SK-N-SH (cell line): ENCODE measurements around the gene ZBTB38. TPM values are rescaled to one million over a fixed set of nuclear protein-coding genes. Genes with fewer than 3 reads are reported as not detected.

Experiments used
- CTCF ChIA-PET: fragments of 300-600, 350-600 bp; formaldehyde crosslinking; extraction: SDS; loops from one replicate; lab custom pipeline; 2021; lab: Yijun Ruan, JAX
- POLR2A ChIA-PET: fragments of 350-600 bp; sonication (Branson Sonifier 250); formaldehyde crosslinking; extraction: SDS; loops from one replicate; lab custom pipeline; 2020; ENCODE audit warnings: antibody characterized with exemption, inconsistent platforms; lab: Yijun Ruan, JAX
- DNase-seq: peaks from one replicate; pipeline ENCODE4 v3.0.0; 2012
- H2AFZ ChIP-seq: fragments of 200-600 bp; sonication (generic); 2 replicates; pipeline ENCODE4 v1.8.1; 2016; ENCODE audit warnings: antibody characterized with exemption, mild to moderate bottlenecking, low read depth
- H3F3A ChIP-seq: fragments of 200-600 bp; sonication (generic); replicated peaks from 2 replicates; pipeline ENCODE3; 2016; ENCODE audit warnings: antibody characterized with exemption, mild to moderate bottlenecking; ENCODE audit not compliant: insufficient read depth
- H3K27ac ChIP-seq, 2 experiments: fragments of 200-500 bp in 1 of 2; fragments of 200-600 bp in 1 of 2; sonication (Bioruptor generic) in 1 of 2; sonication (generic), shearing (Covaris generic) in 1 of 2; 2 replicates each; pipeline versions ENCODE4 v1.5.1 to v1.6.1; 2014 to 2016; ENCODE audit warnings: low read depth in 2 of 2, inconsistent platforms in 1 of 2, low read length in 1 of 2, mild to moderate bottlenecking in 1 of 2, mixed read lengths in 1 of 2
- H3K27me3 ChIP-seq: fragments of 200-600 bp; sonication (generic), shearing (Covaris generic); 2 replicates; pipeline ENCODE4 v1.6.1; 2016; ENCODE audit warnings: mixed run types; ENCODE audit not compliant: insufficient read depth
- H3K36me3 ChIP-seq, 2 experiments: fragments of 200-500 bp in 1 of 2; fragments of 200-600 bp in 1 of 2; sonication (Bioruptor generic) in 1 of 2; sonication (generic) in 1 of 2; replicated peaks in 1 of 2; 2 replicates each; pipeline versions ENCODE3 to v1.5.1; 2014 to 2016; ENCODE audit warnings: low read length in 1 of 2, mild to moderate bottlenecking in 1 of 2; ENCODE audit not compliant: insufficient read depth in 2 of 2, control insufficient read depth in 1 of 2
- H3K4me1 ChIP-seq, 2 experiments: fragments of 200-500 bp in 1 of 2; fragments of 200-600 bp in 1 of 2; sonication (Bioruptor generic) in 1 of 2; sonication (generic), shearing (Covaris generic) in 1 of 2; 2 replicates each; pipeline versions ENCODE4 v1.5.1 to v1.6.1; 2014 to 2016; ENCODE audit warnings: low read depth in 1 of 2, low read length in 1 of 2, mixed run types in 1 of 2; ENCODE audit not compliant: insufficient read depth in 2 of 2, control insufficient read depth in 1 of 2
- H3K4me2 ChIP-seq: fragments of 200-600 bp; sonication (generic), shearing (Covaris generic); 2 replicates; pipeline ENCODE4 v1.6.1; 2017; ENCODE audit warnings: mixed run types
- H3K4me3 ChIP-seq, 2 experiments: fragments of 200-500 bp in 1 of 2; fragments of 200-600 bp in 1 of 2; sonication (Bioruptor generic) in 1 of 2; sonication (generic), shearing (Covaris generic) in 1 of 2; 2 replicates each; pipeline versions ENCODE4 v1.5.1 to v1.8.1; 2014 to 2016; ENCODE audit warnings: low read depth in 2 of 2, inconsistent platforms in 1 of 2, low read length in 1 of 2, mild to moderate bottlenecking in 1 of 2, mixed read lengths in 1 of 2, moderate library complexity in 1 of 2
- H3K79me2 ChIP-seq: fragments of 200-600 bp; sonication (generic); 2 replicates; pipeline ENCODE4 v1.8.1; 2017; ENCODE audit warnings: mild to moderate bottlenecking; ENCODE audit not compliant: insufficient read depth
- H3K9ac ChIP-seq: fragments of 200-600 bp; sonication (generic); 2 replicates; pipeline ENCODE4 v1.6.1; 2017; ENCODE audit warnings: mixed run types
- H3K9me2 ChIP-seq: fragments of 200-600 bp; sonication (generic); 2 replicates; pipeline ENCODE4 v1.6.1; 2017; ENCODE audit warnings: mixed run types
- H3K9me3 ChIP-seq: fragments of 200-600 bp; sonication (generic); 2 replicates; pipeline ENCODE4 v1.6.1; 2017; ENCODE audit warnings: mixed run types, mild to moderate bottlenecking, moderate library complexity
- H4K20me1 ChIP-seq: fragments of 200-600 bp; sonication (generic); 2 replicates; pipeline ENCODE4 v1.6.1; 2017; ENCODE audit warnings: mild to moderate bottlenecking, mixed run types; ENCODE audit not compliant: insufficient read depth
- CHD2 ChIP-seq: fragments of 150-350 bp; IDR thresholded peaks from 2 replicates; pipeline ENCODE4 v1.6.1; 2018; ENCODE audit warnings: low read length; ENCODE audit not compliant: partially characterized antibody
- ELF1 ChIP-seq: IDR thresholded peaks from 2 replicates; pipeline ENCODE4 v1.4.0; 2012
- EP300 ChIP-seq, 2 experiments: IDR thresholded peaks; 2 replicates each; pipeline versions ENCODE4 v1.4.0 to v1.6.1; 2012; ENCODE audit warnings: borderline replicate concordance in 1 of 2, low read depth in 1 of 2, low read length in 1 of 2
- FOSL2 ChIP-seq: IDR thresholded peaks from 2 replicates; pipeline ENCODE4 v1.4.0; 2012; ENCODE audit warnings: low read depth, mild to moderate bottlenecking, moderate library complexity, borderline replicate concordance
- FOXJ3 ChIP-seq: sonication (generic); formaldehyde crosslinking; IDR thresholded peaks from 2 replicates; pipeline ENCODE4 v1.5.1; 2020; ENCODE audit warnings: mild to moderate bottlenecking, missing genetic modification reagents
- FOXM1 ChIP-seq: IDR thresholded peaks from 2 replicates; pipeline ENCODE4 v1.4.0; 2012; ENCODE audit warnings: low read depth, mild to moderate bottlenecking
- IRF3 ChIP-seq: fragments of 150-350 bp; IDR thresholded peaks from 2 replicates; pipeline ENCODE4 v1.6.1; 2016; ENCODE audit warnings: mild to moderate bottlenecking, low read depth, low read length
- JUND ChIP-seq: IDR thresholded peaks from 2 replicates; pipeline ENCODE4 v1.4.0; 2012
- MAX ChIP-seq: IDR thresholded peaks from 2 replicates; pipeline ENCODE4 v1.4.0; 2012; ENCODE audit warnings: low read depth
- MEF2A ChIP-seq: IDR thresholded peaks from 2 replicates; pipeline ENCODE4 v1.4.0; 2012; ENCODE audit warnings: low read depth, borderline replicate concordance
- MXI1 ChIP-seq: IDR thresholded peaks from 2 replicates; pipeline ENCODE4 v1.6.1; 2012; ENCODE audit warnings: mild to moderate bottlenecking, low read depth, low read length, improper control_type of control experiment
- NRF1 ChIP-seq: IDR thresholded peaks from 2 replicates; pipeline ENCODE4 v1.6.1; 2012; ENCODE audit warnings: low read depth, mild to moderate bottlenecking, low read length
- PBX3 ChIP-seq: IDR thresholded peaks from 2 replicates; pipeline ENCODE4; 2012
- POLR2AphosphoS5 ChIP-seq: IDR thresholded peaks from 2 replicates; pipeline ENCODE4 v1.6.1; 2012; ENCODE audit warnings: low read depth, low read length
- RFX5 ChIP-seq: IDR thresholded peaks from 2 replicates; pipeline ENCODE4 v1.6.1; 2012; ENCODE audit warnings: mild to moderate bottlenecking, improper control_type of control experiment, low read length
- TAF1 ChIP-seq: IDR thresholded peaks from 2 replicates; pipeline ENCODE4 v1.6.1; 2012; ENCODE audit warnings: low read depth, mild to moderate bottlenecking, low read length, moderate library complexity, borderline replicate concordance
- TCF12 ChIP-seq: IDR thresholded peaks from 2 replicates; pipeline ENCODE4 v1.4.0; 2012
- TEAD4 ChIP-seq: IDR thresholded peaks from 2 replicates; pipeline ENCODE4 v1.4.0; 2012; ENCODE audit warnings: mild to moderate bottlenecking, borderline replicate concordance; ENCODE audit not compliant: insufficient read depth
- USF1 ChIP-seq: IDR thresholded peaks from 2 replicates; pipeline ENCODE4 v1.4.0; 2012; ENCODE audit warnings: low read depth, borderline replicate concordance
- USF2 ChIP-seq: fragments of 150-350 bp; IDR thresholded peaks from 2 replicates; pipeline ENCODE4 v1.6.1; 2017; ENCODE audit warnings: antibody characterized with exemption, low read length, low read depth, borderline replicate concordance
- YY1 ChIP-seq: IDR thresholded peaks from 2 replicates; pipeline ENCODE4 v1.4.0; 2012; ENCODE audit warnings: low read depth, mild to moderate bottlenecking
- WGBS: methylation state at CpG from one replicate; pipeline ENCODE4 v1.1.6; 2017; ENCODE audit warnings: low lambda C conversion rate; 5-methylcytosine and 5-hydroxymethylcytosine counted together
- polyA plus RNA-seq, 3 experiments: library from polyadenylated mRNA; depleted of rRNA; stranded (reverse); fragments of >200 nt; gene quantifications; 2 replicates each; pipeline ENCODE4 v1.2.3, GENCODE V29; 2012

ZBTB38 gene
- polyA plus RNA-seq, 1 of the 3 experiments (the other 2 are of a cell fraction), result 10.1 TPM

GRCh38 chr3:141337523-141337854 is 30.8 kb upstream of the ZBTB38 start:
- no peaks in the 10 kb centered on the region for H3K27me3 ChIP-seq
- H3K9ac ChIP-seq, result peak overlapping the region; percentile 30; the same call in 1 of the 2 replicates
- H3K4me2 ChIP-seq, result peak overlapping the region; percentile 22; the same call in 1 of the 2 replicates
- no peak overlapping the region for H3K4me3 ChIP-seq
- peaks cover 4 to 10% of the 10 kb centered on the region in 2 experiments; a peak in 3 of 4 replicates for H3K4me1 ChIP-seq
- peak overlapping the region in 1 of 2 experiments; percentile 60; a peak in 2 of 4 replicates for H3K27ac ChIP-seq
- CTCF ChIA-PET, result interaction anchor here (1.4 to 2.9 kb wide), 2 partner anchors 26 to 34 kb away, joined by 4 to 10 read pairs; no protein-coding TSS in a partner anchor
- POLR2A ChIA-PET, result no interaction called here
- DNase-seq, result no peak
- TF ChIP-seq TCF12, result 0 out of 2 replicates have a peak, but pooled peaks have one; percentile 0
- TF ChIP-seq CHD2, result no peak
- no peaks in the 10 kb centered on the region for H3K9me3 ChIP-seq
- peak overlapping the region; percentile 44; the same call in 1 of the 2 replicates for H2AFZ ChIP-seq
- WGBS, result 93% methylated on average over 1 of the region's 1 CpG
- H3F3A ChIP-seq, result peaks cover 6% of the 10 kb centered on the region
- H3K36me3 ChIP-seq, result no peaks in the 10 kb centered on the region
- no peaks in the 10 kb centered on the region for H3K79me2 ChIP-seq
- H4K20me1 ChIP-seq, result no peaks in the 10 kb centered on the region
- H3K9me2 ChIP-seq, result no peaks in the 10 kb centered on the region

GRCh38 chr3:141337991-141338390 is 30.3 kb upstream of the ZBTB38 start:
- H3K4me2 ChIP-seq, result no peak overlapping the region

More at GRCh38 chr3:141337991-141338390, 30.3 kb upstream of the ZBTB38 start:
- no peaks in the 10 kb centered on the region for H3K9me2 ChIP-seq
- DNase-seq, result no peak
- H3K4me3 ChIP-seq, result no peak overlapping the region
- peak overlapping the region in 1 of 2 experiments; percentile 60; a peak in 2 of 4 replicates for H3K27ac ChIP-seq
- 86% methylated on average over 2 of the region's 2 CpGs for WGBS
- no peak overlapping the region for H3K9ac ChIP-seq
- H3K79me2 ChIP-seq, result no peaks in the 10 kb centered on the region
- no peaks in the 10 kb centered on the region for H4K20me1 ChIP-seq
- peaks cover 1% of the 10 kb centered on the region for H3F3A ChIP-seq
- peaks cover 4 to 6% of the 10 kb centered on the region in 2 experiments; a peak in 2 of 4 replicates for H3K4me1 ChIP-seq
- POLR2A ChIA-PET, result no interaction called here
- no peak overlapping the region for H2AFZ ChIP-seq
- TF ChIP-seq MXI1, result no peak
- no peak for TF ChIP-seq FOSL2
- TF ChIP-seq USF2, result no peak
- no peak for TF ChIP-seq RFX5
- TF ChIP-seq IRF3, result no peak
- TF ChIP-seq ELF1, result no peak
- no peak for TF ChIP-seq MAX
- TF ChIP-seq TEAD4, result no peak
- no peak for TF ChIP-seq MEF2A
- no peak for TF ChIP-seq POLR2AphosphoS5
- no peak for TF ChIP-seq FOXM1
- TF ChIP-seq FOXJ3 (CRISPR knock-in tag), result no peak
- no peak for TF ChIP-seq YY1
- TF ChIP-seq TAF1, result no peak
- TF ChIP-seq USF1, result no peak
- no peak for TF ChIP-seq EP300 (IDR thresholded peaks at IDR 0.05; ENCODE audit: borderline replicate concordance in 1 of 2, low read depth in 1 of 2, low read length in 1 of 2)
- no peak for TF ChIP-seq NRF1
- TF ChIP-seq JUND, result no peak
- TF ChIP-seq PBX3, result no peak
- H3K36me3 ChIP-seq, result no peaks in the 10 kb centered on the region
- H3K9me3 ChIP-seq, result no peaks in the 10 kb centered on the region
- CTCF ChIA-PET, result interaction anchor here (1.4 to 2.9 kb wide), 2 partner anchors 26 to 34 kb away, joined by 4 to 10 read pairs; no protein-coding TSS in a partner anchor
- H3K27me3 ChIP-seq, result no peaks in the 10 kb centered on the region
